PC-3 (cell line): ENCODE results near the gene ASPA.

Source experiments
- CTCF ChIP-seq: fragments of 300-600 bp; sonication (generic); conservative IDR thresholded peaks from 2 replicates; pipeline ENCODE4 v1.5.1; 2017; ENCODE audit warnings: antibody characterized with exemption, low read depth, mild to moderate bottlenecking, low read length
- EZH2 ChIP-seq: fragments of 300-600 bp; sonication (generic); IDR thresholded peaks from one replicate; pipeline ENCODE4 v1.6.1; 2017; ENCODE audit warnings: antibody characterized with exemption, mild to moderate bottlenecking, low read length; ENCODE audit not compliant: unreplicated experiment
- EZH2phosphoT487 ChIP-seq: fragments of 300-600 bp; sonication (generic); IDR thresholded peaks from 2 replicates; pipeline ENCODE4 v1.6.1; 2018; ENCODE audit warnings: mild to moderate bottlenecking, antibody characterized with exemption, low read length, borderline replicate concordance

GRCh38 chr17:3514873-3515272, 39.1 kb downstream of the ASPA start:
- TF ChIP-seq CTCF (no peak), EZH2 (no peak), EZH2phosphoT487 (no peak)
